GM12878 (cell line): Measurements from ENCODE around the gene ORC1. TPM values are rescaled to one million over a fixed set of nuclear protein-coding genes. Genes with fewer than 3 reads are reported as not detected.

ENCODE experiments used
- ATAC-seq: fragments of 200-7000 bp; cut with Tn5 transposase; 3 replicates; pipeline ENCODE4 v1.9.1; 2020; ENCODE audit warnings: mild to moderate bottlenecking, moderate library complexity
- BruUV-seq: library from RNA; stranded (reverse); fragments of 400-500 nt; replicated peaks from 2 replicates; lab custom pipeline; 2021; lab: Mats Ljungman, UMichigan
- CTCF ChIA-PET: fragments of 300-600 bp; sonication (Branson Sonifier 250); formaldehyde crosslinking; extraction: SDS; loops from one replicate; lab custom pipeline; 2021; ENCODE audit warnings: inconsistent platforms; lab: Yijun Ruan, JAX
- POLR2A ChIA-PET: fragments of 350-600 bp; formaldehyde crosslinking; extraction: SDS; loops from one replicate; lab custom pipeline; 2021; ENCODE audit warnings: inconsistent platforms; lab: Charles Lee
- RAD21 ChIA-PET: fragments of 300-600 bp; sonication (Branson Sonifier 250); formaldehyde crosslinking; loops from one replicate; lab custom pipeline; 2023; ENCODE audit warnings: antibody characterized with exemption; ENCODE audit not compliant: unreplicated experiment; lab: Charles Lee
- SMC1A ChIA-PET: fragments of 300-600 bp; sonication (Branson Sonifier 250); formaldehyde crosslinking; loops from one replicate; lab custom pipeline; 2023; ENCODE audit not compliant: unreplicated experiment, uncharacterized antibody; lab: Charles Lee
- DNase-seq: peaks from one replicate; pipeline ENCODE4 v3.0.0-alpha.2; 2011; ENCODE audit warnings: low read depth, low spot score
- FAIRE-seq: peaks from 3 replicates; lab custom pipeline; 2011; peaks lifted over from hg19 to GRCh38; lab: Jason Lieb, UNC
- H2AFZ ChIP-seq: 2 replicates; pipeline ENCODE4 v1.6.0; 2011; ENCODE audit warnings: low read depth, low read length, control low read depth; ENCODE audit not compliant: control insufficient read depth
- H3K27ac ChIP-seq: 2 replicates; pipeline ENCODE4 v1.5.1; 2011; ENCODE audit warnings: control low read depth; ENCODE audit not compliant: control insufficient read depth, insufficient read depth
- H3K27me3 ChIP-seq, 2 experiments: replicated peaks in 1 of 2; 2 replicates each; pipeline versions ENCODE4 v1.6.0 to v1.6.1; 2011; ENCODE audit warnings: low read length in 1 of 2; ENCODE audit not compliant: control insufficient read depth in 2 of 2, insufficient read depth in 2 of 2
- H3K36me3 ChIP-seq, 2 experiments: 2 replicates each; pipeline ENCODE4 v1.5.1; 2011; ENCODE audit warnings: low read length in 1 of 2; ENCODE audit not compliant: control insufficient read depth in 2 of 2, insufficient read depth in 2 of 2
- H3K4me1 ChIP-seq: 2 replicates; pipeline ENCODE4 v1.6.1; 2011; ENCODE audit warnings: mild to moderate bottlenecking, low read length, moderate library complexity, mixed read lengths; ENCODE audit not compliant: control insufficient read depth, insufficient read depth
- H3K4me2 ChIP-seq: 2 replicates; pipeline ENCODE4 v1.6.0; 2011; ENCODE audit warnings: control low read depth; ENCODE audit not compliant: control insufficient read depth, insufficient read depth
- H3K4me3 ChIP-seq: fragments of 200-600 bp; sonication (generic); 2 replicates; pipeline ENCODE4 v1.5.1; 2016
- H3K79me2 ChIP-seq: 2 replicates; pipeline ENCODE4 v1.6.0; 2011; ENCODE audit warnings: low read length; ENCODE audit not compliant: control insufficient read depth, insufficient read depth
- H3K9ac ChIP-seq: 2 replicates; pipeline ENCODE4 v1.8.0; 2011; ENCODE audit warnings: low read length, control low read depth, mixed read lengths; ENCODE audit not compliant: control insufficient read depth, insufficient read depth
- H3K9me3 ChIP-seq: replicated peaks from 3 replicates; pipeline ENCODE4 v1.5.1; 2011; ENCODE audit warnings: mild to moderate bottlenecking, low read length; ENCODE audit not compliant: control insufficient read depth, insufficient read depth
- H4K20me1 ChIP-seq: 2 replicates; pipeline ENCODE4 v1.6.0; 2011; ENCODE audit not compliant: control insufficient read depth, insufficient read depth
- CREM ChIP-seq: IDR thresholded peaks from 2 replicates; pipeline ENCODE4 v1.6.1; 2014; ENCODE audit warnings: antibody characterized with exemption, low read depth
- DPF2 ChIP-seq: fragments of 450-650 bp; IDR thresholded peaks from 2 replicates; pipeline ENCODE4 v1.6.1; 2017; ENCODE audit warnings: mild to moderate bottlenecking
- E4F1 ChIP-seq: fragments of 450-650 bp; IDR thresholded peaks from 2 replicates; pipeline ENCODE4 v1.6.1; 2018; ENCODE audit warnings: borderline replicate concordance, mild to moderate bottlenecking; ENCODE audit not compliant: partially characterized antibody
- ETV6 ChIP-seq, 2 experiments: fragments of 450-650 bp in 1 of 2; IDR thresholded peaks in 1 of 2; conservative IDR thresholded peaks in 1 of 2; 2 replicates each; pipeline ENCODE4 v1.6.1; 2014; ENCODE audit warnings: antibody characterized with exemption in 1 of 2, borderline replicate concordance in 1 of 2, low read depth in 1 of 2, mild to moderate bottlenecking in 1 of 2, moderate library complexity in 1 of 2
- HCFC1 ChIP-seq: fragments of 150-350 bp; IDR thresholded peaks from 2 replicates; pipeline ENCODE4 v1.6.1; 2014; ENCODE audit warnings: low read length
- MLLT1 ChIP-seq: fragments of 450-650 bp; IDR thresholded peaks from 2 replicates; pipeline ENCODE4 v1.6.1; 2016; ENCODE audit warnings: mild to moderate bottlenecking
- MYB ChIP-seq: fragments of 150-350 bp; IDR thresholded peaks from 2 replicates; pipeline ENCODE4 v1.6.1; 2014; ENCODE audit warnings: mild to moderate bottlenecking, low read depth, low read length, borderline replicate concordance
- PAX5 ChIP-seq: IDR thresholded peaks from 2 replicates; pipeline ENCODE4 v1.6.1; 2011; ENCODE audit warnings: low read depth, low read length, borderline replicate concordance
- PAX8 ChIP-seq: fragments of 450-650 bp; IDR thresholded peaks from 2 replicates; pipeline ENCODE4 v1.6.1; 2017; ENCODE audit warnings: mild to moderate bottlenecking, moderate library complexity
- PKNOX1 ChIP-seq: fragments of 450-650 bp; IDR thresholded peaks from 2 replicates; pipeline ENCODE4 v1.6.1; 2016; ENCODE audit warnings: mild to moderate bottlenecking
- STAT1 ChIP-seq: fragments of 450-650 bp; conservative IDR thresholded peaks from 2 replicates; pipeline ENCODE4 v1.6.1; 2014; ENCODE audit warnings: antibody characterized with exemption, mild to moderate bottlenecking
- STAT3 ChIP-seq: IDR thresholded peaks from 2 replicates; pipeline ENCODE4 v1.6.1; 2011; ENCODE audit warnings: low read depth, low read length, improper control_type of control experiment
- ZNF687 ChIP-seq: fragments of 450-650 bp; IDR thresholded peaks from 2 replicates; pipeline ENCODE4 v1.6.1; 2017; ENCODE audit warnings: mild to moderate bottlenecking, moderate library complexity
- WGBS: methylation state at CpG from one replicate; pipeline ENCODE4 v1.1.6; 2016; ENCODE audit warnings: low lambda C conversion rate; ENCODE audit not compliant: insufficient replicate concordance, insufficient coverage; ENCODE audit errors: missing lambda C conversion rate; 5-methylcytosine and 5-hydroxymethylcytosine counted together
- in situ Hi-C: fragments of 300-500 bp; cut with MboI; formaldehyde crosslinking; loops from 9 replicates; pipeline ENCODE4 v1.14.3; 2018; ENCODE audit warnings: mixed read lengths
- intact Hi-C: fragments of 100-400 bp; cut with micrococcal nuclease; formaldehyde crosslinking; loops from one replicate; pipeline ENCODE4 v1.14.2; 2022; ENCODE audit not compliant: unreplicated experiment
- polyA plus RNA-seq, 11 experiments: library from polyadenylated mRNA; depleted of rRNA in 4 of 11; unstranded in 6 of 11; stranded (reverse) in 5 of 11; fragments of >200 nt; fragmentation: Nextera tagmentation in 4 of 11; fragmentation: Illumina TruSeq in 1 of 11; extraction: Ambion mirVana in 4 of 11; extraction: Trizol in 1 of 11; gene quantifications; 1 replicate in 1 of 11; 2 replicates in 10 of 11; pipeline versions ENCODE4 v1.2.1 to v1.2.3, GENCODE V29; 2011 to 2016; ENCODE audit warnings: inconsistent platforms in 2 of 11, missing spikeins in 2 of 11, low read depth in 1 of 11
- total RNA-seq, 4 experiments: library from RNA; depleted of rRNA in 3 of 4; stranded (reverse); fragments of >200 nt in 3 of 4; fragmentation: Illumina TruSeq in 1 of 4; extraction: Trizol in 1 of 4; gene quantifications; 2 replicates each; pipeline versions ENCODE4 v1.2.1 to v1.2.3, GENCODE V29; 2013 to 2021

The ORC1 gene
- total and polyA plus RNA-seq, 10 of the 15 experiments (the other 5 are each of a cell fraction or from before 2014, with no cell fraction given), result 7.7 to 34.6 (median 28.7) TPM

- DNase-seq (no peak), ATAC-seq (no peak), FAIRE-seq (no peak)
- ChIA-PET RAD21 (interaction anchor here (0.7 to 2.1 kb wide), 3 partner anchors 37 to 266 kb away, joined by 3 to 12 read pairs (median 3); partner anchors contain the start of genes ORC1 and PRPF38A), POLR2A (interaction anchor here (0.6 to 1.4 kb wide), 7 partner anchors 8 to 330 kb away, joined by 3 to 7 read pairs (median 4); partner anchors contain the start of genes ORC1 and PRPF38A), SMC1A (interaction anchor here (1.0 kb wide), 1 partner anchor 39 kb away, joined by 4 read pairs; the partner anchor contains the start of genes ORC1 and PRPF38A), CTCF (no interaction called here)
- Histone ChIP-seq H3K4me2 (peak overlapping the region; percentile 66), H3K36me3 (peaks cover 0 to 3% of the 10 kb centered on the region in 2 experiments; a peak in 2 of 4 replicates), H3K27ac (no peak overlapping the region), H4K20me1 (no peaks in the 10 kb centered on the region), H3K4me3 (peak overlapping the region; percentile 43; the same call in 1 of the 2 replicates), H3K79me2 (peaks cover 21% of the 10 kb centered on the region), H3K4me1 (peaks cover 4% of the 10 kb centered on the region), H3K27me3 (no peaks in the 10 kb centered on the region), H3K9me3 (no peaks in the 10 kb centered on the region), H2AFZ (peak overlapping the region; percentile 57), H3K9ac (no peak overlapping the region)
- intact Hi-C loops (loop anchor here (1.0 to 10.0 kb wide), 3 partner anchors 37 to 318 kb away; partner anchors contain the start of gene ZFYVE9), in situ Hi-C loops (no loop called here)
- WGBS, result 26% methylated on average over 8 of the region's 8 CpGs
- BruUV-seq, result no TSS peak
- TF ChIP-seq HCFC1 (no peak), PAX5 (no peak), CREM (no peak), E4F1 (no peak), MYB (no peak), MLLT1 (0 out of 2 replicates have a peak, but pooled peaks have one; percentile 17), PAX8 (no peak), DPF2 (no peak), STAT1 (no peak), ETV6 (conservative IDR thresholded peaks at IDR 0.05 in 1 of 2, IDR thresholded peaks at IDR 0.05 in 1 of 2; ENCODE audit: borderline replicate concordance in 1 of 2, low read depth in 1 of 2) (no peak), STAT3 (no peak), PKNOX1 (peak; percentile 65), ZNF687 (no peak)
Measured at GRCh38 chr1:52366517-52366827, 37.8 kb downstream of the ORC1 start.
